Measurements from ENCODE around the gene GMPS.
A peak's percentile ranks its signal among the peaks of the same experiment; 100 is the strongest.
"Not testable (repeated sequence)": the region's sequence is repeated elsewhere in the genome, so short reads cannot be mapped to it uniquely, and the experiment has no call there.

The GMPS gene

DNA sequence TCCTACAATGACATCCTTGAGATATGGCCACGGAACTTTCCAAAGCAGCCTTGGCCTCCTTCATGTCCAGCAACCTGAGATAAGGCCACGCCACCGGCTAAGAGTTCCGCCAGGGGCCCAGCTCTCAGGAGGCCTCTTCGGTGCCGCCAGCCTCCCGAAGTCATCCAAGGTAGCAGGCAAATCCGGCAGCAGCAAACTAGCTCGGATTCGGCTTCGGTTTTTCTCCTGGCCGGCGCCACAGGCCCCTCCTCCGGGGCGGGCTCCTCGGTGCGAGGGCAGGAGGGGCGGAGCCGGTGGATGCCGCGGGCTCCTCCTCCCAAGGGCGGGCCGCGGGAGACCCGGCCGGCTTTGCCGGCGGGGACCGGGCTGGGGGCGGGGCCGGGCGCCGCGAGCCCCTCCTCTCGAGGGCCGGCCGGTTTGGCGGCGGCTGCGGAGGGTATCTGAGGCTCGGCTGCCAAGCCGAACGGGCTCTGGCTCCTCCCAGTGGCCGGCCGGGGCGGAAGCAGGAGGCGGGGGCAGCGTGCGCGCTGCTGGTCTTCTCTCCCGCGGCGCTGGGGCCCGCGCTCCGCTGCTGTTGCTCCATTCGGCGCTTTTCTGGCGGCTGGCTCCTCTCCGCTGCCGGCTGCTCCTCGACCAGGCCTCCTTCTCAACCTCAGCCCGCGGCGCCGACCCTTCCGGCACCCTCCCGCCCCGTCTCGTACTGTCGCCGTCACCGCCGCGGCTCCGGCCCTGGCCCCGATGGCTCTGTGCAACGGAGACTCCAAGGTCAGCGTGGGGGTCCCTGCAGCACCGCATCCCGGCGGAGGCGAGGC, at the start of gene GMPS:
TSS of gene GMPS (plus strand) at position 518 of the 812 bp plus-strand sequence. CDS start at position 739, 221 bp downstream.
- intact Hi-C loops (cut with micrococcal nuclease): loop anchor here (1.0 kb wide), 2 partner anchors 16 to 64 kb away; partner anchors contain the start of genes C3orf33 and SLC33A1
- H3K27me3 Mint-ChIP-seq: no peaks in the 10 kb centered on the region
- peaks cover 8% of the 10 kb centered on the region for H3K36me3 Mint-ChIP-seq (ENCODE audit: low read depth)

DNA sequence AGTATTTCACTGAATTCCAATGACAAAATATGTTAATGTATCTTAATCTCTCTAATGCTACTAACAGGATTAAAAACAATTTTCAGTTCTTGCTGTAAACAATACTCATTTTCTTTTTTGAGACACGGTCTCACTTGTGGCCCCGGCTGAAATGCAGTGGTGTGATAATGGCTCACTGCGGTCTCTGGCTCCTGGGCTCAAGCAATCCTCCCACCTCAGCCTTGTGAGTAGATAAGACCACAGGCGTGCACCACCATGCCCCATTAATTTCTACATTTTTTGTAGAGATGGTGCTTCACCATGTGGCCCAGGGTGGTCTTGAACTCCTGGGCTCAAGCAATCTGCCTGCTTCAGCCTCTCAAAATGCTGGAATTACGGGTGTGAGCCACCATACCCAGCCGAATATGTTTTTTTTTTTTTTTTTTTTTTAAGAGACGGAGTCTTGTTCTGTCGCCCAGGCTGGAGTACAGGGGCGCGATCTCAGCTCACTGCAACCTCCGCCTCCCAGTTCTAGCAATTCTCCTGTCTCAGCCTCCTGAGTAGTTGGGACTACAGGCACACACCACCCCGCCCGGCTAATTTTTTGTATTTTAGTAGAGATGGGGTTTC, 41.9 kb upstream of the GMPS start:
- H3K4me3 Mint-ChIP-seq; H3K9me3 Mint-ChIP-seq; H3K27ac Mint-ChIP-seq; H3K27me3 Mint-ChIP-seq; H3K4me1 Mint-ChIP-seq (ENCODE audit: low read depth); intact Hi-C loops (cut with micrococcal nuclease): not testable (repeated sequence)
- peaks cover 33% of the 10 kb centered on the region for H3K36me3 Mint-ChIP-seq (ENCODE audit: low read depth)

More for the DNA sequence above, at the start of gene GMPS:
- Mint-ChIP-seq H3K4me1 (ENCODE audit: low read depth) (peaks cover 13% of the 10 kb centered on the region), H3K4me3 (peak within 1 kb of the TSS; percentile 95), H3K9me3 (no peaks in the 10 kb centered on the region), H3K27ac (peak within 1 kb of the TSS; percentile 93)

DNA sequence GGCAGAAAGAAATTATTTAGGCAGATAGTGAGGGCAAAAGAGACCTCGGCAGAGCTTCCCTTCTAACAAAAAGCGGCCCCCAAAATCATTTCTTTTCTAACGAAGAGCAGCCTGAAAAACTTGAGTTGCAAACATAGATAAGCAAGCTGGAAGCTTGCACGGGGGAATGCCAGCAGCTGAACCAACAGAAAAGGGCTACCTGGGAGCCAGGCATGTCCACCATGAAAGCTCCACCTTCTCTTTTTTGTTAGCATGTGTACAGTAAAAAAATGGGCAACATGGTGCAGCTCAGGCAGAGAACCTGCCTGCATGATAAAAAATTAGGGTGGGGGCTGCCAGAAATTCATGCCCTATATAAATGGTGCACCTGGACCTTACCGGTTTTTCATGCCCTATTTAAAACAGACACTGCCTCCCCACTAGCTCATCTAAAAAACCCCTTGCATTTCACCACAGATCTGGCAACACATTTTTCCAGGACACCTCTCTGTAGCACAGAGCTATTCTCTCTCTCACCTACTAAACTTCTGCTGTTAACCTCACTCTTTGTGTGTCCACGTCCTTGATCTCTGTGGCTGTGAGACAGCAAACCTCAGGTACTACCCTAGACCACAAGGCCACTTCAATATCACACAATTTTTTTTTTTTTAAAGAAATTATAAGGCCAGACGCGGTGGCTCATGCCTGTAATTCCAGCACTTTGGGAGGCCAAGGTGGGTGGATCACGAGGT, 34.9 kb upstream of the GMPS start:
- Mint-ChIP-seq H3K36me3 (ENCODE audit: low read depth) (peaks cover 30% of the 10 kb centered on the region), H3K4me3 (no peak overlapping the region), H3K27ac (no peak overlapping the region), H3K27me3 (no peaks in the 10 kb centered on the region), H3K4me1 (ENCODE audit: low read depth) (no peaks in the 10 kb centered on the region), H3K9me3 (no peaks in the 10 kb centered on the region)
- intact Hi-C loops (cut with micrococcal nuclease): no loop called here

DNA sequence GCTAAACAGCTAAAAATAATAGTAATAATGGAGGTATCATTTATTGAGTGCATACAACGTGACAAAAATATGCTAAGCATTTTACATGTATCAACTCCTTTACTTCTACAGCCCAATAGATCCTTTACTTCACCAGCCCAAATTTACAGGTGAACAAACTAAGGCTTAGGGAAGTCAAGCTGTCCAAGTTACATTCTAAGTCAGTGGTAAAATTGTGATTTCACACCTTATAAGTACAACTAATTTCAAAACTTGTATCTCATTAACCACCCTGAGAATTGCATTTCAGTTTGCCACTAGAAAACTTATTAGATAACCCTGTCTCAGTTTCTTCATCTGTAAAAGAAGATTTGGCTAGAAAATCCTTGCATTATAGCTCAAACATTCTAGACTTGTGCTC, 26.9 kb upstream of the GMPS start:
- intact Hi-C loops (cut with micrococcal nuclease): no loop called here
- H3K4me1 Mint-ChIP-seq (ENCODE audit: low read depth): peaks cover 28% of the 10 kb centered on the region
- no peaks in the 10 kb centered on the region for H3K27me3 Mint-ChIP-seq
- H3K9me3 Mint-ChIP-seq: no peaks in the 10 kb centered on the region
- H3K36me3 Mint-ChIP-seq (ENCODE audit: low read depth): peaks cover 26% of the 10 kb centered on the region
- no peak overlapping the region for H3K27ac Mint-ChIP-seq
- no peak overlapping the region for H3K4me3 Mint-ChIP-seq

DNA sequence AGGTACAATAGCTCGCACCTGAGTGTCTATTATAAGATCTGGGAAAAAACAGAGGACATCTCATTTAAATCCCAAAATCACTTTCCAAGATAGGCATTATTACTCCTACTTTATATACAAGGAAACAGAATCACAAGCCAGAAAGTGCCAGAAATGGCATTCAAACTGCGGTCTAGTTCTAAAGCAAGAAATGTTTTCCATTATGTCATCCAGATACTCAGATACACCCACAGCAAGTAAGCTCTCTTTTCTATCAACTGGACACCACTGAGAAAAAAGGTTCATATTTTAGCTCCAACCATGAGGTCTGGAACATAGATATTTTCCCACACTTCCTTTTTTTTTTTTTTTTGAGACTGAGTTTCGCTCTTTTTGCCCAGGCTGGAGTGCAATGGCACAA, 24.3 kb upstream of the GMPS start:
- intact Hi-C loops (cut with micrococcal nuclease): no loop called here
- H3K4me3 Mint-ChIP-seq: no peak overlapping the region
- no peak overlapping the region for H3K27ac Mint-ChIP-seq
- no peaks in the 10 kb centered on the region for H3K9me3 Mint-ChIP-seq
- H3K36me3 Mint-ChIP-seq (ENCODE audit: low read depth): peaks cover 36% of the 10 kb centered on the region
- H3K27me3 Mint-ChIP-seq: no peaks in the 10 kb centered on the region
- H3K4me1 Mint-ChIP-seq (ENCODE audit: low read depth): peaks cover 35% of the 10 kb centered on the region

DNA sequence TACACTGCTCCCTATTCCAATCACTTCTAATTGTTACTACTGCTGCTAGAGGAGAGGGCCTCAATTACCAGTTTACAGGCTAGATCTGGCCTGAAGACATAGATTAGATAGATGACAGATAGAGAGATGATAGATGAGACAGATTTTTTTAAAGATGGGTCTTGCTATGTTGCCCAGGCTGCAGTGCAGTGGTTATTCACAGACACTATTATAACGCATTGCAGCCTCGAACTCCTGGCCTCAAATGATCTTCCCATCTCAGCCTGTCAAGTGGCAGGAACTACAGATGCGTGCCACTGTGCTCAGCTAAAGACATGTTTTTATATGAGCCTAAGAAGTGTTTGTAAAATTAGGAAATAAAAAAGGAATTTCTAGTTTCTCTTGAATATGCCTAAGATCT, 22.5 kb upstream of the GMPS start:
- Mint-ChIP-seq H3K36me3 (ENCODE audit: low read depth) (peaks cover 37% of the 10 kb centered on the region), H3K4me1 (ENCODE audit: low read depth) (peaks cover 53% of the 10 kb centered on the region), H3K4me3 (no peak overlapping the region), H3K9me3 (no peaks in the 10 kb centered on the region), H3K27me3 (no peaks in the 10 kb centered on the region), H3K27ac (no peak overlapping the region)
- intact Hi-C loops (cut with micrococcal nuclease): no loop called here

DNA sequence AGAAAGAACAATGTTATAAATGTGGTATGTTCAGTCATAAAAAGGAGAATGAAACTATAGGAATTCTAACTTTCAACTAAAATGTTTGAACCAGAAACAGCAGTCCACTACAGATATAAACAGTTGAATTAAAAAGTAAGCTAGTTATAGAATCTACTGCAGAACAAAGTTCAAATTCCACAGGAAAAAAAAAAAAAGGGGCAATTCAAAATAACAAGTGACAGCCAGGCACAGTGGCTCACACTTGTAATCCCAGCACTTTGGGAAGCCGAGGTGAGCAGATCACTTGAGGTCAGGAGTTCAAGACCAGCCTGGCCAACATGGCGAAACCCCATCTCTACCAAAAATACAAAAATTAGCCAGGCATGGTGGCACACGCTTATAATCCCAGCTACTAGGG, 21.0 kb upstream of the GMPS start:
- H3K4me3 Mint-ChIP-seq: peak overlapping the region; percentile 34
- peaks cover 56% of the 10 kb centered on the region for H3K4me1 Mint-ChIP-seq (ENCODE audit: low read depth)
- peaks cover 51% of the 10 kb centered on the region for H3K36me3 Mint-ChIP-seq (ENCODE audit: low read depth)
- H3K27ac Mint-ChIP-seq; H3K27me3 Mint-ChIP-seq; H3K9me3 Mint-ChIP-seq; intact Hi-C loops (cut with micrococcal nuclease): not testable (repeated sequence)

DNA sequence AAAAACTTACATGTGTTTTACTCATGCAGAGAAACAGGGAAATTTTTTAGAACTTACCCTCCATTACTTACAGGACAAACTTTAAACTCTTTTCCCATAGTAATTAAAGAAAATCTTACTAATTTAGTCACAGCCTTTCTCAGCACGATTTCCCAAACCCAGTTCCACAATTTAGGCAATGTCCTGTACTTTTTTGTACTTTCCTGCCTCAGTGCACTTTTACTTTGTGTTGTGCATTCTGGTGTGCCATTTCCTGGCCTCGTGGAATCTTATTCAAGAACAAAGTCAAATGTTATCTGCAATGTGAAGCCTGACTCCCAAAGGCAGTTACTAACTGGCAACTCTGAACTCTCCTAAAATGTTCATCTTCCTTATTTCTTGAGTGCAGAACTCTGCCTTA, 18.1 kb upstream of the GMPS start:
- Mint-ChIP-seq H3K9me3 (no peaks in the 10 kb centered on the region), H3K4me3 (peak overlapping the region; percentile 93), H3K36me3 (ENCODE audit: low read depth) (peaks cover 52% of the 10 kb centered on the region), H3K27ac (peak overlapping the region; percentile 100), H3K4me1 (ENCODE audit: low read depth) (peaks cover 44% of the 10 kb centered on the region), H3K27me3 (no peaks in the 10 kb centered on the region)
- intact Hi-C loops (cut with micrococcal nuclease): loop anchor here (10.0 kb wide), 1 partner anchor 48 kb away; the partner anchor contains the start of gene C3orf33

DNA sequence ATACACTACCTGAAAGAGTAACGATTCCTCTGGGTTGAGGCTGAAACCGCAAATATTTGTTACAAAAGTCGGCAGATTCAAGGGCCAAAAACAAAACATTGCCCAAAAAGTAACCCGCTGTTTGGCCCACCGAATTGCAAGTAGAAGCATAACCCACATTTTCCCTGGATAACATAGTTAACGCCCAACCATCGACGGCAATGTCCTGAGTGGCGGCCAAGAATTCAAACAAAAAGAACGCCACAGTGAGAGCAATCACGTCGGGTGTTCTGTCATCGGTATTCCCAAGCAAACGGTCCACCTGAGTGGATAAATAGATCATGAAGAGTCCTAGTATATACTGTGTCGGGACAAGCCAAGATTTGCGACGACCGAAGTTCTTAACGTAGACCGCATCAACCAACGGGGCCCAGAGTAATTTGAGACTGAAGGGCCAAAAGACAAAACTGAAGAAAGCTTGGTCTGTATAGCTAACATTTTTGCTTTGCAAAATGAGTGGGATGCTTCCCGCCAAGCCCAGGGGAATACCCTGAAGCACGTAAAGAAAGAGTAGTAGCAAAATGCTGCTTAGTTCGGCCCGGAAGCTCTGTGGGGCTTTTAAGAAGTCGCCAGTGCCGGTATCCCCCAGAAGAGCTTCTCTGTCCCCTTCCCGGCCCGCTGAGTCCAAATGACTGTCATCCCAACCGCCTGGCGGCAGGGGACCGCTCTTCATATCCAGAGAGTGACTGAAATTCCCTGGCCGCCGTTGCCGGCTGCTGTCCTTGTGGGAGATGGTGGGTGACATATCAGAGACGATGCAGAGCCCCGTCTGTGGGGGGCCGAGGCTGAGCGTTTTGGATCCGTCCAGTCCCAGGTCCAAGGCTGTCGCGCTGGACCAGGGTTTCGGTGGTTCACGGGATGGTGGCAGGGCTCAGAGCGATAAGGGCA, 17.0 kb upstream of the GMPS start:
- Mint-ChIP-seq H3K36me3 (ENCODE audit: low read depth) (peaks cover 40% of the 10 kb centered on the region), H3K27ac (peak overlapping the region; percentile 100), H3K27me3 (no peaks in the 10 kb centered on the region), H3K4me3 (peak overlapping the region; percentile 93), H3K4me1 (ENCODE audit: low read depth) (peaks cover 40% of the 10 kb centered on the region), H3K9me3 (no peaks in the 10 kb centered on the region)
- intact Hi-C loops (cut with micrococcal nuclease): loop anchor here (1.0 to 10.0 kb wide), 3 partner anchors 17 to 49 kb away; partner anchors contain the start of genes C3orf33 and GMPS

DNA sequence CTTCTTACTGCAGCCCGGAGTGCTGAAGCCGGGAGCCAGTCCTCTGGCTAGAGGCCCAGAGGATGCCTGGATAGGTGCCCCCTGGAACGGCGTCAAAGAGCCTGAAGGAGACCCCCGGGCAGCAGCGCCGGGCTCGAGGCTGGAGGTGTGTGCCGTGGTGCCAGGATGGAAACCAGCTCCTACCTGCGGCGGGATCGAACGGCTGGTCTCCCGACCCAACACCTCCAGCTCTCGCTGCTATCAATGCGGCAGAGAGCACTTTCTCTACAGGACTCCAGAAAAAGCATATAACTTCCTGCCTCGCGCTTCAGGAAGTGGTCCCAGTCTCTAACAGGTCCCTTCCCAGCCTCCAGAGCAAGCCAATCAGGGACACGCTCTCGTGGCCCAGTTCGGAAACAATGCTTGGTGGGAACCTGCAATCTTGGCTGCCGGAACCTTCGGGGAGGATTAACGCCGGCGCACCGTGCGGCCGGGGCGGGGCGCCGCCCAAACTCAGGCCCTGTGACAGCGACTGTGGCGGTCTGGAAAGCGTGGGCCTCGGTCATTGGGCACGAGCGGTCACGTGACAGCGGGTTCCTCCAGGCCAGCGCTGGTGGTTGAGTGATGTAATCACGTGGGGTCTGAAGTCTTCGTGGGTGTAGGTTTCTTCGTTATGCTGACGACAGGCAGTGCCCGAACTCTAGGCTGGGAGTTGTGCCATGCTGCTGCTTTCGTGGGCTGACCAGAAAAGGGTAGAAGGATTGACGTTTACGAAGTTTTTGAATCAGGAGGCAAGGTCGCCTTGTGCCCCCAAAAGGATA, 16.1 kb upstream of the GMPS start, which contains the start of gene SLC33A1:
TSS of gene SLC33A1 (minus strand) at position 287 of the 800 bp plus-strand sequence. CDS start 430 bp downstream, outside the sequence.
- H3K27ac Mint-ChIP-seq: peak within 1 kb of the TSS; percentile 100
- H3K9me3 Mint-ChIP-seq: no peaks in the 10 kb centered on the region
- H3K27me3 Mint-ChIP-seq: no peaks in the 10 kb centered on the region
- intact Hi-C loops (cut with micrococcal nuclease): loop anchor here (1.0 to 10.0 kb wide), 3 partner anchors 16 to 50 kb away; partner anchors contain the start of genes C3orf33 and GMPS
- peaks cover 36% of the 10 kb centered on the region for H3K4me1 Mint-ChIP-seq (ENCODE audit: low read depth)
- peak within 1 kb of the TSS; percentile 93 for H3K4me3 Mint-ChIP-seq
- peaks cover 36% of the 10 kb centered on the region for H3K36me3 Mint-ChIP-seq (ENCODE audit: low read depth)

DNA sequence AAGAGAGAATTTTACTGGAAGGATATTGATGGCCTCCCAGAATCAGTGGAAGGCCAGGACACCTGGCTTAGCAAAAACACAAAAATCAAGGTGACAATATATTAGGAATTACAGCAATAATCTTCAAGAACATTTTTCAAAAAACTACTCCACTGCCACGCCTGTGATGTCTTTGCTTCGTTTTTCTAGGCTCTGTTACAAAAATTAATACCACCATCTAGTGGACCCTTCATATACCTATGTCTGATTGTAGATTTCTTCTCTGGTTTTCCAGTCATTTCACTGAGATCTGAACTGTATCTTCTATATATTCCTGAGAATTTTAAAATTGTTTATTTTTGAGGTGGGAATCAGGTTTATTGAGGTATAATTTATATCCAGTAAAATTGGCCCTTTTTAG, 10.6 kb upstream of the GMPS start:
- Mint-ChIP-seq H3K27ac (no peak overlapping the region), H3K4me3 (no peak overlapping the region), H3K9me3 (no peaks in the 10 kb centered on the region), H3K27me3 (no peaks in the 10 kb centered on the region), H3K36me3 (ENCODE audit: low read depth) (peaks cover 2% of the 10 kb centered on the region), H3K4me1 (ENCODE audit: low read depth) (peaks cover 12% of the 10 kb centered on the region)
- intact Hi-C loops (cut with micrococcal nuclease): loop anchor here (5.0 to 10.0 kb wide), 2 partner anchors 55 to 108 kb away; partner anchors contain the start of gene C3orf33

DNA sequence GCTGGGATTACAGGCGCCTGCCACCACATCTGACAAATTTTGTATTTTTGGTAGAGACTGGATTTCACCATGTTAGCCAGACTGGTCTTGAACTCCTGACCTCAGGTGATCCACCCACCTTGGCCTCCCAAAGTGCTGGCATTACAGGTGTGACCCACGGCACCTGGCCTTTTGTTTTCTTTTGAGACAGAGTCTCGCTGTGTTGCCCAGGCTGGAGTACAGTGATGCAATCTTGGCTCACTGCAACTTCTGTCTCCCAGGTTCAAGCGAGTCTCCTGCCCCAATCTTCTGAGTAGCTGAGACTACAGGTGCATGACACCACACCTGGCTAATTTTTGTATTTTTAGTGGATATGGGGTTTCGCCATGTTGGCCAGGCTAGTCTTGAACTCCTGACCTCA, 10.0 kb upstream of the GMPS start:
- H3K4me3 Mint-ChIP-seq: not testable (repeated sequence)

More for the DNA sequence above, 10.0 kb upstream of the GMPS start:
- peaks cover 10% of the 10 kb centered on the region for H3K4me1 Mint-ChIP-seq (ENCODE audit: low read depth)
- H3K27me3 Mint-ChIP-seq; H3K36me3 Mint-ChIP-seq (ENCODE audit: low read depth); H3K27ac Mint-ChIP-seq; H3K9me3 Mint-ChIP-seq: not testable (repeated sequence)
- intact Hi-C loops (cut with micrococcal nuclease): loop anchor here (5.0 kb wide), 1 partner anchor 108 kb away; no protein-coding TSS in a partner anchor
